ENCODE results near the gene SETD9. TPM values are rescaled to one million over a fixed set of nuclear protein-coding genes. Genes with fewer than 3 reads are reported as not detected.

The SETD9 gene
- total RNA-seq, 1 experiment from 2014 or later = 6.5 TPM

- POLR2A ChIA-PET (ENCODE audit: unreplicated experiment) = no interaction called here
- BruUV-seq (replicated peaks) = no TSS peak
- Histone ChIP-seq H4K20me1 (ENCODE audit: insufficient read depth) (no peaks in the 10 kb centered on the region; the same call in 1 of the 2 replicates), H3K4me1 (replicated peaks; ENCODE audit: insufficient read depth) (0 out of 2 replicates have a peak, but pooled peaks cover 5% of the 10 kb centered on the region), H2AFZ (no peak overlapping the region), H3F3A (ENCODE audit: insufficient read depth, low read depth) (no peaks in the 10 kb centered on the region), H3K4me3 (no peak overlapping the region), H3K4me2 (no peak overlapping the region), H3K79me2 (ENCODE audit: low read depth) (peaks cover 19% of the 10 kb centered on the region), H3K36me3 (ENCODE audit: low read depth) (peaks cover 21% of the 10 kb centered on the region), H3K27me3 (ENCODE audit: insufficient read depth, low read depth) (no peaks in the 10 kb centered on the region), H3K9me3 (ENCODE audit: insufficient read depth, low read depth) (no peaks in the 10 kb centered on the region), H3K9me2 (ENCODE audit: insufficient read depth) (no peaks in the 10 kb centered on the region), H3K27ac (no peak overlapping the region)
- CTCF ChIA-PET = no interaction called here
- intact Hi-C loops (cut with micrococcal nuclease; ENCODE audit: unreplicated experiment) = no loop called here
- no peak for DNase-seq
- TF ChIP-seq EZH2 (IDR thresholded peaks at IDR 0.05; ENCODE audit: low read depth) (no peak), CTCF (conservative IDR thresholded peaks at IDR 0.05) (no peak)
Measured at GRCh38 chr5:56947052-56947451, 37.7 kb downstream of the SETD9 start.

- Histone ChIP-seq H3K36me3 (ENCODE audit: low read depth) (peaks cover 15% of the 10 kb centered on the region; the same call in 1 of the 2 replicates), H3K9me2 (ENCODE audit: insufficient read depth) (no peaks in the 10 kb centered on the region), H3K4me1 (replicated peaks; ENCODE audit: insufficient read depth) (0 out of 2 replicates have a peak, but pooled peaks cover 5% of the 10 kb centered on the region), H3K27ac (no peak overlapping the region), H3K4me2 (peak overlapping the region; percentile 87), H3K4me3 (peak overlapping the region; percentile 92), H3F3A (ENCODE audit: insufficient read depth, low read depth) (no peaks in the 10 kb centered on the region), H3K9me3 (ENCODE audit: insufficient read depth, low read depth) (no peaks in the 10 kb centered on the region), H3K79me2 (ENCODE audit: low read depth) (peaks cover 19% of the 10 kb centered on the region), H4K20me1 (ENCODE audit: insufficient read depth) (no peaks in the 10 kb centered on the region; the same call in 1 of the 2 replicates), H2AFZ (peak overlapping the region; percentile 91), H3K27me3 (ENCODE audit: insufficient read depth, low read depth) (no peaks in the 10 kb centered on the region)
- DNase-seq = peak; percentile 45 to 49
- ChIA-PET POLR2A (ENCODE audit: unreplicated experiment) (interaction anchor here (0.7 kb wide), 3 partner anchors 9 to 112 kb away, joined by 3 to 4 read pairs (median 3); no protein-coding TSS in a partner anchor), CTCF (interaction anchor here (0.7 to 1.2 kb wide), 2 partner anchors 177 to 187 kb away, joined by 4 to 7 read pairs; no protein-coding TSS in a partner anchor)
- TF ChIP-seq EZH2 (IDR thresholded peaks at IDR 0.05; ENCODE audit: low read depth) = no peak
- no peak for TF ChIP-seq CTCF (conservative IDR thresholded peaks at IDR 0.05)
- BruUV-seq (replicated peaks) = no TSS peak
- intact Hi-C loops (cut with micrococcal nuclease; ENCODE audit: unreplicated experiment) = loop anchor here (1.0 to 5.0 kb wide), 3 partner anchors 38 to 188 kb away; no protein-coding TSS in a partner anchor
Measured at GRCh38 chr5:56950626-56951125, 41.3 kb downstream of the SETD9 start.

- CTCF ChIA-PET = interaction anchor here (0.6 to 1.2 kb wide), 3 partner anchors 55 to 187 kb away, joined by 4 to 7 read pairs (median 5); no protein-coding TSS in a partner anchor
- Histone ChIP-seq H3K27me3 (ENCODE audit: insufficient read depth, low read depth) (no peaks in the 10 kb centered on the region), H3K79me2 (ENCODE audit: low read depth) (peaks cover 19% of the 10 kb centered on the region), H2AFZ (peak overlapping the region; percentile 91), H3K9me2 (ENCODE audit: insufficient read depth) (no peaks in the 10 kb centered on the region), H3K36me3 (ENCODE audit: low read depth) (peaks cover 10% of the 10 kb centered on the region; the same call in 1 of the 2 replicates), H3K4me3 (peak overlapping the region; percentile 92), H3K27ac (no peak overlapping the region), H3K4me2 (peak overlapping the region; percentile 87), H4K20me1 (ENCODE audit: insufficient read depth) (no peaks in the 10 kb centered on the region; the same call in 1 of the 2 replicates), H3K4me1 (replicated peaks; ENCODE audit: insufficient read depth) (0 out of 2 replicates have a peak, but pooled peaks cover 5% of the 10 kb centered on the region), H3K9me3 (ENCODE audit: insufficient read depth, low read depth) (no peaks in the 10 kb centered on the region), H3F3A (ENCODE audit: insufficient read depth, low read depth) (no peaks in the 10 kb centered on the region)
- no peak for TF ChIP-seq EZH2 (IDR thresholded peaks at IDR 0.05; ENCODE audit: low read depth)
- no peak for TF ChIP-seq CTCF (conservative IDR thresholded peaks at IDR 0.05)
- no peak for DNase-seq
- no TSS peak for BruUV-seq (replicated peaks)
- intact Hi-C loops (cut with micrococcal nuclease; ENCODE audit: unreplicated experiment) = loop anchor here (1.0 to 5.0 kb wide), 3 partner anchors 39 to 187 kb away; no protein-coding TSS in a partner anchor
- POLR2A ChIA-PET (ENCODE audit: unreplicated experiment) = interaction anchor here (0.6 to 0.7 kb wide), 2 partner anchors 54 to 111 kb away, joined by 4 to 11 read pairs; no protein-coding TSS in a partner anchor
Measured at GRCh38 chr5:56951126-56951945, 41.9 kb downstream of the SETD9 start.

Data from PC-9 (cell line).